Trophoblast cell (in vitro differentiated cells and primary cell): ENCODE measurements around the gene IGLL1.
A peak's percentile ranks its signal among the peaks of the same experiment; 100 is the strongest.

ENCODE experiments used
- DNase-seq, 2 donors: peaks; one replicate each; pipeline ENCODE4 v3.0.0-alpha.2; 2016
- H2AFZ ChIP-seq: 2 replicates; pipeline ENCODE4 v1.6.1; 2013; ENCODE audit warnings: low read length, moderate library complexity, mild to moderate bottlenecking; ENCODE audit not compliant: insufficient read depth, poor library complexity
- H2AK5ac ChIP-seq: 2 replicates; pipeline ENCODE4 v1.6.1; 2013; ENCODE audit warnings: mild to moderate bottlenecking, low read length
- H2BK120ac ChIP-seq: 2 replicates; pipeline ENCODE4 v1.6.1; 2013; ENCODE audit warnings: low read length, mild to moderate bottlenecking, moderate library complexity; ENCODE audit not compliant: insufficient read depth, poor library complexity
- H2BK12ac ChIP-seq: 2 replicates; pipeline ENCODE4 v1.6.1; 2013; ENCODE audit warnings: mild to moderate bottlenecking, low read length, moderate library complexity
- H2BK5ac ChIP-seq: 2 replicates; pipeline ENCODE4 v1.6.1; 2013; ENCODE audit warnings: low read length, low read depth, moderate library complexity, mild to moderate bottlenecking; ENCODE audit not compliant: poor library complexity
- H3K14ac ChIP-seq: 2 replicates; pipeline ENCODE4 v1.6.1; 2013; ENCODE audit warnings: mild to moderate bottlenecking, low read length
- H3K18ac ChIP-seq: 2 replicates; pipeline ENCODE4 v1.6.1; 2013; ENCODE audit warnings: mild to moderate bottlenecking, low read length
- H3K23ac ChIP-seq: 2 replicates; pipeline ENCODE4 v1.6.1; 2013; ENCODE audit warnings: low read length
- H3K27ac ChIP-seq: 2 replicates; pipeline ENCODE4 v1.5.1; 2013; ENCODE audit warnings: low read depth, mild to moderate bottlenecking, inconsistent platforms, low read length, moderate library complexity
- H3K27me3 ChIP-seq: 2 replicates; pipeline ENCODE4 v1.6.1; 2013; ENCODE audit warnings: inconsistent platforms, mild to moderate bottlenecking, low read length, moderate library complexity; ENCODE audit not compliant: insufficient read depth
- H3K36me3 ChIP-seq, 2 experiments: 1 replicate in 1 of 2; 2 replicates in 1 of 2; pipeline ENCODE4 v1.6.1; 2013; ENCODE audit warnings: low read length in 2 of 2, mild to moderate bottlenecking in 2 of 2, moderate library complexity in 1 of 2; ENCODE audit not compliant: insufficient read depth in 2 of 2, control insufficient read depth in 1 of 2
- H3K4ac ChIP-seq: 2 replicates; pipeline ENCODE4 v1.6.1; 2013; ENCODE audit warnings: low read depth, mild to moderate bottlenecking, low read length, moderate library complexity
- H3K4me1 ChIP-seq, 2 experiments: 1 replicate in 1 of 2; 2 replicates in 1 of 2; pipeline ENCODE4 v1.6.1; 2013; ENCODE audit warnings: low read length in 2 of 2, mild to moderate bottlenecking in 2 of 2, moderate library complexity in 1 of 2; ENCODE audit not compliant: insufficient read depth in 2 of 2, control insufficient read depth in 1 of 2
- H3K4me2 ChIP-seq: 2 replicates; pipeline ENCODE4 v1.6.1; 2013; ENCODE audit warnings: inconsistent platforms, mild to moderate bottlenecking, low read length, moderate library complexity
- H3K4me3 ChIP-seq: 2 replicates; pipeline ENCODE4 v1.5.1; 2013; ENCODE audit warnings: mild to moderate bottlenecking, low read depth, low read length, inconsistent platforms
- H3K79me1 ChIP-seq: one replicate; pipeline ENCODE4 v1.6.1; 2013; ENCODE audit warnings: low read length
- H3K79me2 ChIP-seq: 2 replicates; pipeline ENCODE4 v1.6.1; 2013; ENCODE audit warnings: low read length, mild to moderate bottlenecking; ENCODE audit not compliant: control insufficient read depth, insufficient read depth, poor library complexity
- H3K9ac ChIP-seq: 2 replicates; pipeline ENCODE4 v1.6.1; 2013; ENCODE audit warnings: mild to moderate bottlenecking, low read length
- H3K9me3 ChIP-seq: 2 replicates; pipeline ENCODE4 v1.6.1; 2013; ENCODE audit warnings: low read depth, mild to moderate bottlenecking, control low read depth, inconsistent platforms, low read length; ENCODE audit not compliant: insufficient read depth
- H4K12ac ChIP-seq: 2 replicates; pipeline ENCODE4 v1.6.1; 2013; ENCODE audit warnings: low read depth, mild to moderate bottlenecking, low read length, moderate library complexity
- H4K8ac ChIP-seq: 2 replicates; pipeline ENCODE4 v1.6.1; 2013; ENCODE audit warnings: low read depth, mild to moderate bottlenecking, low read length, moderate library complexity
- H4K91ac ChIP-seq: one replicate; pipeline ENCODE4 v1.6.1; 2013; ENCODE audit warnings: low read depth, mild to moderate bottlenecking, low read length, moderate library complexity
- WGBS: extraction: QIAGEN DNeasy Blood & Tissue Kit; methylation state at CpG from one replicate; pipeline ENCODE4 v1.1.7; 2013; ENCODE audit warnings: missing lambda C conversion rate; ENCODE audit not compliant: insufficient read length, insufficient coverage; ENCODE audit errors: extremely low coverage; 5-methylcytosine and 5-hydroxymethylcytosine counted together

IGLL1 gene

DNA sequence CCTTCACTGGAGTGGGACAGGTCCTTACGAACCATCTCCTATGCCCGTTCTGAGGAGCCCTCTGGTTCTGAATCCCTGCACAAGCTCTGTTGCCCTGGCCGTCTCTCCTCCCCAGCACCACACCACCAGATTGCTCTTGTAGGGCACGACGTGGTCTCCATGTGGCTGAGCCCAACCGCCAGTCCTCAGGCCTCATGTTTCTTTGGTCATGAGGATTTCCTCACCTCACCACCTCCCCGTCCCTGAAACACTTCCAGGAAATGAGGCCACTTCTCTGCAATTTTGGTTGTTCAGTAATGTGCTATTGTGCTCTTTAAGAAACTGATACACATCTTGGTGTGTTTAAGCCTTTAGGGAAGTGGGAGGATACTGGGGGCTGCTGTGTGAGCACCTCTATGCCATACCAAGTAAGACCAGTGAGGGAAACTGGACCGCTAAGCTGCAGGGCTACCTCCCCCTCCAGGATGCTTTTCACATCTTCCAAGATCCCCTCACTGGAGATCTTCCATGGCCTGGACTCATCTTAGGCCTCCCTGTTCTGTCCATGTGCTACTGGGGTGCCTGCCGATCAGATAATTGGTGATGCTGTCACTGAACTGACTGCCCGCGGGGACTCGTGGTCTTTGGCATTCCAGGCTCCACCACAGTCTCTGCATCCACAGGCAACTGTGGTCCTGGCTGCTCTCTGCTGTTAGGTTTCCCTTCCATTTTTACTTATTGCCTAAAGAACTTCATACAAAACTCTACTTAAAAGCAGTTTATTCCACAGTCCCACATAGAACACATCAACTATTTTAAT, 30.1 kb upstream of the IGLL1 start:
- Histone ChIP-seq H3K4me2 (no peak overlapping the region), H4K12ac (no peak overlapping the region), H2BK12ac (no peak overlapping the region), H2AK5ac (no peak overlapping the region), H3K27me3 (no peaks in the 10 kb centered on the region), H4K91ac (no peak overlapping the region), H2AFZ (no peak overlapping the region), H2BK5ac (no peak overlapping the region), H2BK120ac (no peak overlapping the region), H3K23ac (no peak overlapping the region), H4K8ac (no peak overlapping the region), H3K9ac (no peak overlapping the region), H3K36me3 (no peaks in the 10 kb centered on the region), H3K14ac (no peak overlapping the region), H3K4ac (no peak overlapping the region), H3K27ac (no peak overlapping the region), H3K79me2 (no peaks in the 10 kb centered on the region), H3K4me1 (no peaks in the 10 kb centered on the region), H3K79me1 (no peaks in the 10 kb centered on the region), H3K9me3 (peaks cover 4% of the 10 kb centered on the region), H3K4me3 (no peak overlapping the region), H3K18ac (no peak overlapping the region)
- WGBS, result no CpG with 5 or more reads among the region's 12 CpGs
- no peak for DNase-seq

DNA sequence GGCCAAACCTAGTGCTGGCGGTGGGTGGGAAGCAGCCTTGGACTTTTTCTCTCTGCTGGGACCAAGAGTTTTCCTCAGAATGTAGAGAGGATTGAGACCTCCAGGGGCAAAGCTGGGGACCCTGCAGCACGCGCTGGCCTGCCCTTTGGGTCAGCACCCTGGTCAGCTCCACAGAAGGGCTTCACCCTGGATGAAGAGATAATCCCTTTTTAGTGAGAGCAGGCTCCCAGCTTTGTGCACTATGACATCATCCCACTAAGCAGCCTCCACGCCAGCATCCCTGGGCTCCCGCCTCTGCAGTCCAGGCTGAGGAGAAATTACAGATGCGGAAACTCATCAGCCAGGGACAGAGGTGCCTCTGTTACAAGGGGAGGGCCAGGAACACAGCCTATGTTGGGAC, 28.5 kb upstream of the IGLL1 start:
- Histone ChIP-seq H3K4me1 (no peaks in the 10 kb centered on the region), H3K4me3 (no peak overlapping the region), H3K79me1 (no peaks in the 10 kb centered on the region), H2AFZ (no peak overlapping the region), H3K9me3 (peaks cover 4% of the 10 kb centered on the region), H3K36me3 (no peaks in the 10 kb centered on the region), H4K91ac (no peak overlapping the region), H3K79me2 (no peaks in the 10 kb centered on the region), H4K12ac (no peak overlapping the region), H3K14ac (no peak overlapping the region), H4K8ac (no peak overlapping the region), H3K9ac (no peak overlapping the region), H3K27me3 (no peaks in the 10 kb centered on the region), H2BK12ac (no peak overlapping the region), H3K27ac (no peak overlapping the region), H2AK5ac (no peak overlapping the region), H2BK120ac (no peak overlapping the region), H3K18ac (no peak overlapping the region), H3K23ac (no peak overlapping the region), H2BK5ac (no peak overlapping the region), H3K4me2 (no peak overlapping the region), H3K4ac (no peak overlapping the region)
- no peak for DNase-seq
- WGBS, result no CpG with 5 or more reads among the region's 6 CpGs

DNA sequence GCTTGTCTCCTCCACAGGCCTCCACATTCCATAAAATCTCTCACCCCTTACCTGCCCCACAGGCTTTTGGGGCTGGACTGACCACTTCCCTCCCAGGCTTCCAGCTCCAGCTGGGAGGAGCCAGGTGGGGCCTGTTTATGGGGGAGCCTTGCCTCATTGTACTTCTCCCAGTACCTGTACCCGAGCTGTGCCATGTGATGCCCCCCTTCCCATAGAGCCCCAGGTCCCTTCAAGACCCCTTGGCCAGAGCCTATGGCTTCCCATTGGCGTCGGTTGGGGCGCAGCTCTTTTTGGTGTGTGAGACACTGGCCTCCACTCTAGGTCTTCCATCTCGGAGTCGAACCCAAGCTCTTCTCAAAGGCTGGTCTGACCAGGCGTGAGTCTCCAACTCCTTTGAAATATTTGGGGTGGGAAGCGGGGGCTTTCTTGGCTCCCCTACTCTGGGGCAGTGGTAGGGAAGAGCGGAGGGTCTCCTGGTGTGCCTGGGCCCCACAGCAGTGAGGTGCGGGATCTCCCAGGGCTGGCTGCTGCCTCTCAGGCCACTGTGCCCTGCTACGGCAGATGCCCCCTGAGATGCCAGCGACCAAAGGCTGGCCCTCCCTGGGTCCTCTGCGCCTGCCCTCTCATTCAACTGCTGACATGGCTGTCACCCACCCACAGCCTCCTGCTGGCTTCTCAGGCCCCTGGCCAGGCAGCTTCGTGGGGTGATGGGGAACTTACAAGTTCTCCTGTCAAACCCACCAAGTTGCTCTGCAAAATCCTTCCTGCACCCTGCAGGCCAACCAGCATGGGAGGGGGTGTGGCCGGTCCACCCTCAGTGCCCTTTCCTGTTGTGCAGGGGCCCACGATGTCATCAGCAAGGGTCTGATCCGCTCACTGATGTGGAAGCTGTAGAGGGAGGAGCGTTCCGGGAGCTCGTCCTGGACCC, 26.4 kb upstream of the IGLL1 start:
- Histone ChIP-seq H4K12ac (no peak overlapping the region), H3K27ac (no peak overlapping the region), H3K18ac (no peak overlapping the region), H3K4me1 (no peaks in the 10 kb centered on the region), H3K4me2 (no peak overlapping the region), H2BK5ac (no peak overlapping the region), H3K4ac (no peak overlapping the region), H4K91ac (no peak overlapping the region), H3K14ac (no peak overlapping the region), H4K8ac (no peak overlapping the region), H2AK5ac (no peak overlapping the region), H2BK12ac (no peak overlapping the region), H2BK120ac (no peak overlapping the region), H3K27me3 (no peaks in the 10 kb centered on the region), H3K79me1 (no peaks in the 10 kb centered on the region), H2AFZ (no peak overlapping the region), H3K23ac (no peak overlapping the region), H3K36me3 (no peaks in the 10 kb centered on the region), H3K4me3 (peak overlapping the region; percentile 17), H3K9ac (no peak overlapping the region), H3K9me3 (peaks cover 4% of the 10 kb centered on the region), H3K79me2 (no peaks in the 10 kb centered on the region)
- WGBS, result no CpG with 5 or more reads among the region's 20 CpGs
- no peak for DNase-seq

DNA sequence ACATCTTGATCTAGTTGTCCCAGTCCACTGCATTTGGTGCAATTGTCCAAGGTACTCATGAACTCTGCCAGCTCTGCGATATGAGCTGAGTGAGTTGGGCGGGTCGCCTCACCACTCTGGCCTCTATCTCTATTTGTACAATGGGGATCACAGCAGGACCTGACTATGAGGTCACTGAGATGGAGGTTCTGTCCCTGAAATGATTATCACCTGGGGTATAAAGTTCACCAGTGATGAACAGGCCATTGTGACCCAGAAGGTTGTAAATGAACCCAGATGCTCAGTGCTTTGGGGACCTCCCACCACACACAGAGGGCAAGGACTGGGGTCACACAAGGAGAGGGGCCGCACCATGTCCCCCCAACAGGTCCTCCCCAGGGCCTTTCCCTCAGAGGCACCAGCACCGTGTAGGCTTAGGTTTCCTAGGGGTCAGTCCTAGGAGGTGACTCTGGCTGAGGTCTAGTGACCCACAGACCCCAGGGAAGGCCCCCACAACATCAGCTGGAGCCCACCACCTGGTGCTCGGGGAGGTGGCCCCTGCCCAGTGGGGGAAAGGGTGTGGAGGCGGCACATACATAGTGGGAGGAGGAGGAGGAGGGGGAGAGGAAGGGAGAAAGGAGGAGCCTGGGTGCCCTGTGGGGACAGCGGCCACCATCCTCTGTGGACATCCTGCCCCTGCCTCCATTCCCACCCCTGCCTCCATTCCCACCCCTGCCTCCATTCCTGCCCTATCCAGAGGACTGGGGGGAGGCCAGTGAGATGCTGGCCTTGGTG, 25.0 kb upstream of the IGLL1 start:
- Histone ChIP-seq H3K27me3 (no peaks in the 10 kb centered on the region), H3K4me1 (no peaks in the 10 kb centered on the region), H3K4ac (no peak overlapping the region), H2BK120ac (no peak overlapping the region), H4K12ac (no peak overlapping the region), H3K14ac (no peak overlapping the region), H2AFZ (no peak overlapping the region), H3K18ac (no peak overlapping the region), H3K27ac (no peak overlapping the region), H3K9me3 (peaks cover 4% of the 10 kb centered on the region), H3K4me2 (no peak overlapping the region), H2BK5ac (no peak overlapping the region), H4K8ac (no peak overlapping the region), H3K9ac (no peak overlapping the region), H3K23ac (no peak overlapping the region), H4K91ac (no peak overlapping the region), H3K36me3 (no peaks in the 10 kb centered on the region), H3K79me2 (no peaks in the 10 kb centered on the region), H3K4me3 (no peak overlapping the region), H2BK12ac (no peak overlapping the region), H3K79me1 (no peaks in the 10 kb centered on the region), H2AK5ac (no peak overlapping the region)
- DNase-seq, result no peak
- no CpG with 5 or more reads among the region's 8 CpGs for WGBS
